ENCODE measurements around the gene SLC6A8. TPM values are rescaled to one million over a fixed set of nuclear protein-coding genes. Genes with fewer than 3 reads are reported as not detected.

Gene SLC6A8
- total RNA-seq, 1 donor from 2014 or later: 94.1 TPM

GRCh38 chrX:153719238-153719637 lies 31.5 kb downstream of the SLC6A8 start:
- no peak overlapping the region for H3K9ac ChIP-seq
- peaks cover 8% of the 10 kb centered on the region for H3K4me1 ChIP-seq
- H3K9me3 Mint-ChIP-seq: peaks cover 7% of the 10 kb centered on the region
- H3K27me3 Mint-ChIP-seq (ENCODE audit: insufficient read depth, low read depth): peaks cover 6% of the 10 kb centered on the region
- TF ChIP-seq EZH2 (IDR thresholded peaks at IDR 0.05): no peak
- no peak overlapping the region for H2AFZ ChIP-seq (replicated peaks)
- no peaks in the 10 kb centered on the region for H3K27me3 ChIP-seq
- H3F3A ChIP-seq (ENCODE audit: low read depth): no peaks in the 10 kb centered on the region
- no peak overlapping the region for H3K27ac Mint-ChIP-seq
- no peak overlapping the region for H3K4me3 Mint-ChIP-seq
- H3K79me2 ChIP-seq (ENCODE audit: low read depth): peaks cover 21% of the 10 kb centered on the region
- no peak overlapping the region for H3K4me3 ChIP-seq
- H4K20me1 ChIP-seq (ENCODE audit: low read depth): peaks cover 21% of the 10 kb centered on the region
- no peak overlapping the region for H3K4me2 ChIP-seq
- peaks cover 3% of the 10 kb centered on the region for H3K4me1 Mint-ChIP-seq
- peaks cover 3% of the 10 kb centered on the region for H3K36me3 ChIP-seq
- no peak for DNase-seq (ENCODE audit: low spot score)
- no peak overlapping the region for H3K27ac ChIP-seq
- peaks cover 13% of the 10 kb centered on the region for H3K36me3 Mint-ChIP-seq
- no peaks in the 10 kb centered on the region for H3K9me3 ChIP-seq (ENCODE audit: low read depth)

GRCh38 chrX:153719701-153720100 lies 32.0 kb downstream of the SLC6A8 start:
- TF ChIP-seq EZH2 (IDR thresholded peaks at IDR 0.05) (no peak), EZH2phosphoT487 (IDR thresholded peaks at IDR 0.05) (no peak)
- TF ChIP-seq, protein P1, sequence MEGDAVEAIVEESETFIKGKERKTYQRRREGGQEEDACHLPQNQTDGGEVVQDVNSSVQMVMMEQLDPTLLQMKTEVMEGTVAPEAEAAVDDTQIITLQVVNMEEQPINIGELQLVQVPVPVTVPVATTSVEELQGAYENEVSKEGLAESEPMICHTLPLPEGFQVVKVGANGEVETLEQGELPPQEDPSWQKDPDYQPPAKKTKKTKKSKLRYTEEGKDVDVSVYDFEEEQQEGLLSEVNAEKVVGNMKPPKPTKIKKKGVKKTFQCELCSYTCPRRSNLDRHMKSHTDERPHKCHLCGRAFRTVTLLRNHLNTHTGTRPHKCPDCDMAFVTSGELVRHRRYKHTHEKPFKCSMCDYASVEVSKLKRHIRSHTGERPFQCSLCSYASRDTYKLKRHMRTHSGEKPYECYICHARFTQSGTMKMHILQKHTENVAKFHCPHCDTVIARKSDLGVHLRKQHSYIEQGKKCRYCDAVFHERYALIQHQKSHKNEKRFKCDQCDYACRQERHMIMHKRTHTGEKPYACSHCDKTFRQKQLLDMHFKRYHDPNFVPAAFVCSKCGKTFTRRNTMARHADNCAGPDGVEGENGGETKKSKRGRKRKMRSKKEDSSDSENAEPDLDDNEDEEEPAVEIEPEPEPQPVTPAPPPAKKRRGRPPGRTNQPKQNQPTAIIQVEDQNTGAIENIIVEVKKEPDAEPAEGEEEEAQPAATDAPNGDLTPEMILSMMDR (IDR thresholded peaks at IDR 0.05): no peak
- Histone ChIP-seq H3F3A (ENCODE audit: low read depth) (no peaks in the 10 kb centered on the region), H3K27ac (no peak overlapping the region), H3K4me1 (peaks cover 8% of the 10 kb centered on the region), H4K20me1 (ENCODE audit: low read depth) (peaks cover 22% of the 10 kb centered on the region), H3K36me3 (peaks cover 3% of the 10 kb centered on the region), H3K4me3 (no peak overlapping the region), H3K27me3 (no peaks in the 10 kb centered on the region), H3K79me2 (ENCODE audit: low read depth) (peaks cover 21% of the 10 kb centered on the region), H2AFZ (replicated peaks) (no peak overlapping the region), H3K4me2 (no peak overlapping the region), H3K9ac (no peak overlapping the region), H3K9me3 (ENCODE audit: low read depth) (no peaks in the 10 kb centered on the region)
- no peak for DNase-seq (ENCODE audit: low spot score)
- peaks cover 6% of the 10 kb centered on the region for H3K27me3 Mint-ChIP-seq (ENCODE audit: insufficient read depth, low read depth)
- H3K4me3 Mint-ChIP-seq: no peak overlapping the region
- H3K4me1 Mint-ChIP-seq: peaks cover 3% of the 10 kb centered on the region
- peaks cover 11% of the 10 kb centered on the region for H3K36me3 Mint-ChIP-seq
- H3K27ac Mint-ChIP-seq: no peak overlapping the region
- H3K9me3 Mint-ChIP-seq: peaks cover 7% of the 10 kb centered on the region

- Histone ChIP-seq H3K9ac (peak overlapping the region; percentile 55), H3K4me2 (peak overlapping the region; percentile 80), H3F3A (ENCODE audit: low read depth) (no peaks in the 10 kb centered on the region), H3K4me1 (peaks cover 12% of the 10 kb centered on the region), H3K4me3 (peak overlapping the region; percentile 73), H4K20me1 (ENCODE audit: low read depth) (peaks cover 51% of the 10 kb centered on the region), H3K27me3 (no peaks in the 10 kb centered on the region), H3K36me3 (peaks cover 3% of the 10 kb centered on the region), H3K79me2 (ENCODE audit: low read depth) (peaks cover 21% of the 10 kb centered on the region), H2AFZ (replicated peaks) (no peak overlapping the region), H3K9me3 (ENCODE audit: low read depth) (no peaks in the 10 kb centered on the region), H3K27ac (no peak overlapping the region)
- no peak for TF ChIP-seq EZH2phosphoT487 (IDR thresholded peaks at IDR 0.05)
- TF ChIP-seq, protein P1 (IDR thresholded peaks at IDR 0.05): no peak
- TF ChIP-seq EZH2 (IDR thresholded peaks at IDR 0.05): no peak
- peak overlapping the region; percentile 84 for H3K4me3 Mint-ChIP-seq
- no peak for DNase-seq (ENCODE audit: low spot score)
- peaks cover 4% of the 10 kb centered on the region for H3K9me3 Mint-ChIP-seq
- peaks cover 7% of the 10 kb centered on the region for H3K27me3 Mint-ChIP-seq (ENCODE audit: insufficient read depth, low read depth)
- H3K27ac Mint-ChIP-seq: no peak overlapping the region
- peaks cover 10% of the 10 kb centered on the region for H3K36me3 Mint-ChIP-seq
- peaks cover 17% of the 10 kb centered on the region for H3K4me1 Mint-ChIP-seq
Measured at GRCh38 chrX:153722704-153723350, 35.1 kb downstream of the SLC6A8 start.

Measured in neural progenitor cell (in vitro differentiated cells).